HUES48 (cell line): ENCODE measurements around the gene INIP.

ENCODE experiments used
- H3K27ac ChIP-seq: one replicate; pipeline ENCODE4 v1.7.0; 2013; ENCODE audit warnings: low read depth, low read length, inconsistent platforms
- H3K27me3 ChIP-seq: 2 replicates; pipeline ENCODE4 v1.6.1; 2013; ENCODE audit warnings: mild to moderate bottlenecking, low read length; ENCODE audit not compliant: control insufficient read depth, insufficient read depth
- H3K36me3 ChIP-seq: 2 replicates; pipeline ENCODE4 v1.6.1; 2013; ENCODE audit warnings: low read length; ENCODE audit not compliant: control insufficient read depth, insufficient read depth
- H3K4me1 ChIP-seq: 2 replicates; pipeline ENCODE4 v1.6.1; 2013; ENCODE audit warnings: mild to moderate bottlenecking, low read length; ENCODE audit not compliant: control insufficient read depth, insufficient read depth
- H3K4me3 ChIP-seq: 2 replicates; pipeline ENCODE4 v1.5.1; 2013; ENCODE audit warnings: mild to moderate bottlenecking, low read depth, low read length
- H3K9ac ChIP-seq: 2 replicates; pipeline ENCODE4 v1.6.1; 2013; ENCODE audit warnings: mild to moderate bottlenecking, low read depth, low read length, moderate library complexity
- H3K9me3 ChIP-seq: 2 replicates; pipeline ENCODE4 v1.6.1; 2013; ENCODE audit warnings: low read length; ENCODE audit not compliant: control insufficient read depth, insufficient read depth

The INIP gene

DNA sequence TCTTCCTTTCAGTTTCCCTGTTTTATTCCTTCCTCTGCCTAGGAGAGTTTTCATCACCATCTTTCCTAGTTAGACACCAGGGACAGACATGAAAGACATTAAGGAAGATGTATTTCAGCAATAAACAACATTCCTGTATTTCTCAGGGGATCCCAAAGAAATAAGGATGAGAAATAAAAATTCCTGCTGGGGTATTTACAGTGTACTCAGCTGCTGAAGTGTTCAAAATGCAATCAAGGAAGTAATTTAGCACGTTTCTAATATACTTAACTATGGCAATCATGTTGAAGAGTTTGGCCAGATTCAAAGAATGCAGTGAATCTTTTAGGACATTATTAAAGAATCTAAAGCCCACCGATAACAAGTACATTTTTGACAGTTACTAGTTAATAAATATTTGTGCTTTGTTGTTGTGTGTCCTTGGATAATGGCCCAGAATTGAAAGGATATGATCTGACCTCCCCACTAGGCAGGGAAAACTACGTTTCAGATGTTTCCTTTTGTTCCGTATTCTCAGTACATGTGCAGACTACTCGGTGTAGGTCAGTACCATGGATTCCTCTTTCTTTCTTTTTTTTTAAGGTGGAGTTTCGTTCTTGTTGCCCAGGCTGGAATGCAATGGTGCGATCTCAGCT is 46.8 kb downstream of the INIP start:
- Histone ChIP-seq H3K9ac (no peak overlapping the region), H3K27me3 (no peaks in the 10 kb centered on the region), H3K4me3 (no peak overlapping the region), H3K27ac (no peak overlapping the region), H3K9me3 (no peaks in the 10 kb centered on the region), H3K4me1 (peaks cover 7% of the 10 kb centered on the region), H3K36me3 (no peaks in the 10 kb centered on the region)

DNA sequence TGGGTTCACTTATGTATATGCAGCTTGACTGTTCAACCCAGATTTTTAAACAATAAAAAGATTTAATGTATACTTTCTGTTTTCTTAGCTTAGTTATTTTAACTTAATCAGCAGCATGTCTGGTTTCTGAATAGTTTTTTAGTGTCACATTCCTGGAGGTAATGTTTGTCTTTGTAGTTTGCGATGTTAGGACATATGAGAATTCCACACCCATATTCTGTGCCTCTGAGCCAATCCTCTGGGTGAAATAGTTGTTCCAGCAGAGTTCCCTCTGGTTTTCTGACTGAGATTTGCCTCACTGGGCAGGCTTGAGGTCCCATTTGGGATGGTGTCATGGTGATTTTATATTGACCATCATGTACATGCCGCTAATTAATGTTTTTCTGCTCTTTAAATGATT is 48.6 kb downstream of the INIP start:
- H3K4me1 ChIP-seq, result peaks cover 7% of the 10 kb centered on the region
- no peaks in the 10 kb centered on the region for H3K27me3 ChIP-seq
- no peaks in the 10 kb centered on the region for H3K9me3 ChIP-seq
- no peak overlapping the region for H3K27ac ChIP-seq
- H3K4me3 ChIP-seq, result no peak overlapping the region
- no peak overlapping the region for H3K9ac ChIP-seq
- H3K36me3 ChIP-seq, result no peaks in the 10 kb centered on the region

DNA sequence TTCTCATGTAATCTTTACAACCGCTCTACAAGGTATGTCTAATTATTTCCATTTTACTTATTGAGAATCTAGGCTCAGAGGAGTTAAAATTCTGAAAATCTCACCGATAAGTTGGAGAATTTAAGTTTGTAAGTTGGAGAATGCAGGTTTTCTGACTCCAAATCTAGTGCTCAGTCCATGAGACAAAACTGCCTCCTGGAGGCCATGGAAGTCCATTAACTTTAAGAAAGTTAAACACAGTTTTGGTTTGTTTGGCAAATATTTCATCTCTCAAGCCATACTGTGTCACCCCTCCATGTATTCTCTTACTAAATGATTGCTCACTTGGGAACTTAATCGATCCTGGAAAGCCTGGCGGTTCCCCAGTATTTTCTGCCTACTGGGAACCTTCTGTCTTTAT is 52.6 kb downstream of the INIP start:
- Histone ChIP-seq H3K4me1 (peaks cover 7% of the 10 kb centered on the region), H3K36me3 (0 out of 2 replicates have a peak, but pooled peaks cover 2% of the 10 kb centered on the region), H3K9ac (no peak overlapping the region)

DNA sequence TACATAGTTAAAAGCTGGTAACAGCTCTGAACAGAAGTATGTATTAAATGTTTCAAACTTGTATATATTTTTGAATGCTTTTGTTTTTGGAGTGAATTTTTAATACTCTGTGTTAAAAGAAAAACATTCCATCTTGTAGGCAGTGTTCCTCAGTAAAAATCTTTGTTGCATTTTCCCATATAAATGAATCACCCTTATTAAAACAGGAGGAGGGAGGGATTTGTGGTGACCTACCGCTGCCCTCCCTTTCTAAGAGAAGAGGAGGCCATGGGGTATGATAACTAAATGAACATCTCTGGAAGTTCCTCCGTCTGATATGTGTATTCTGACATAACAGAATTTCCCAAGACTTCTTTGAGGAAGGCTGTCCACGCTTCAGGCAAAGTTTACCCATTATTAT is 53.4 kb downstream of the INIP start:
- H3K36me3 ChIP-seq, result peaks cover 5% of the 10 kb centered on the region
- no peak overlapping the region for H3K4me3 ChIP-seq
- H3K4me1 ChIP-seq, result peaks cover 7% of the 10 kb centered on the region
- H3K27me3 ChIP-seq, result no peaks in the 10 kb centered on the region
- no peak overlapping the region for H3K9ac ChIP-seq
- no peaks in the 10 kb centered on the region for H3K9me3 ChIP-seq
- no peak overlapping the region for H3K27ac ChIP-seq

More for the DNA sequence above, 52.6 kb downstream of the INIP start:
- H3K4me3 ChIP-seq, result no peak overlapping the region
- H3K9me3 ChIP-seq, result no peaks in the 10 kb centered on the region
- H3K27ac ChIP-seq, result no peak overlapping the region
- H3K27me3 ChIP-seq, result no peaks in the 10 kb centered on the region

DNA sequence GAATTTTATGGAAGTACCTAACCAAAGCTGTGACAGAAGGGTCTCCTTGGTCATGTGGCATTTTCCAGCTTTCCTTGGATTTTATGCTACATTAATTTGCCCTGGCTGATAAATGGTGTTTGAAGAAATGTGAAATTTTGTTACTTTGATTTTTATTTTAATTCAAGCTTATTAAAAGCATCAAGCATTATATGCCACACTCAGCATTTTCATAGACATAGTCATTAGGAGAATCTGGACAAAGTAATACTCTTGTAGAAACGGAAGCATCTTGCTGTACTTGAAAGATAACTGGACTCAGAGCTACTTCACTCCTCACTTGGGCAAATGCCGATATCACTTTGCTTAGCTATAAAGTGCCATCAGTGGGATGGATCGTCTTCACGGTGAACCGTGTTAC is 54.2 kb downstream of the INIP start:
- Histone ChIP-seq H3K4me1 (peaks cover 7% of the 10 kb centered on the region), H3K4me3 (no peak overlapping the region), H3K27ac (no peak overlapping the region), H3K9ac (no peak overlapping the region), H3K27me3 (no peaks in the 10 kb centered on the region), H3K36me3 (peaks cover 9% of the 10 kb centered on the region), H3K9me3 (no peaks in the 10 kb centered on the region)

DNA sequence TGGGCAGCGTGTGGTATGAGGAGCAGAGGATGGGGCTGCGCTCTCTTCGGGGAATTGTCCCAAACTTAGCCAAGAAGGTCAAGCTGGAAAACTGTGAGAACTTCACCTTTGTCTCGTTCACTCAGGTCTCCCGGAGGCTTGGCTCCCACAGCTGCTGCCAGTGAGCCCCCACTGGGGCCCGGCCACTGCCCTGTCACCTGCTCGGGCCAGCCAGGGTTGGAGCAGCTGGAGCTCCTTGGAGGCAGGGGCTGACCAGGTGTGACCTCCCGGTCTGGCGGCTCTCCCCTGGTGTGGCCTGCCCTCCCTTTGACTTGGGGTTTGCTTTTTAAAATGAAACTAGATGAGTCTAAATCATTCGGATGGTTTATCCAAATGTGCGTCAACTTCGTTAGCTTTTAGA is 58.0 kb downstream of the INIP start:
- Histone ChIP-seq H3K36me3 (peaks cover 9% of the 10 kb centered on the region), H3K9me3 (no peaks in the 10 kb centered on the region), H3K4me3 (no peak overlapping the region), H3K4me1 (peaks cover 10% of the 10 kb centered on the region), H3K27ac (no peak overlapping the region), H3K9ac (no peak overlapping the region), H3K27me3 (no peaks in the 10 kb centered on the region)

DNA sequence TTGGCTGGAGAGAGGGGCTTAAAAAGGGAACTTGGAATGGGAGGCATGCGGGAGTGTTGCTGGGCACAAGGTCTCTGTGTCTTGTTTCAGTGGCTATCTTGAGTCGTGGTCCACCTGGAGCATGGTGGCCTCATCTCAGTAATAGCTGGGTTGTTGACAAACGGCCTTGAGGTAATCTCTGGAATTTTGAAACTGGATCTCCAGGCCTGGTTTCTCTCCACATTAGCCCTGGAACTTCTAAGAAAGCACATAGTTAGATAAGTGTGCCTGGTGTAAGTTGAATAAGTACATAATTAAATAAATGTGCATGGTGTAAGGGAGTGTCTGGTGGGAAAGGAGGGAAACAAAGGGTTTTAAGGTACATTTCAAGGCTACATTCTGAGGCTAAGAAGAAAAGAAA is 62.2 kb downstream of the INIP start:
- no peaks in the 10 kb centered on the region for H3K9me3 ChIP-seq
- H3K9ac ChIP-seq, result peak overlapping the region; percentile 35; the same call in 1 of the 2 replicates
- no peaks in the 10 kb centered on the region for H3K27me3 ChIP-seq
- H3K27ac ChIP-seq, result no peak overlapping the region
- H3K4me1 ChIP-seq, result peaks cover 28% of the 10 kb centered on the region
- peaks cover 9% of the 10 kb centered on the region for H3K36me3 ChIP-seq
- H3K4me3 ChIP-seq, result no peak overlapping the region

DNA sequence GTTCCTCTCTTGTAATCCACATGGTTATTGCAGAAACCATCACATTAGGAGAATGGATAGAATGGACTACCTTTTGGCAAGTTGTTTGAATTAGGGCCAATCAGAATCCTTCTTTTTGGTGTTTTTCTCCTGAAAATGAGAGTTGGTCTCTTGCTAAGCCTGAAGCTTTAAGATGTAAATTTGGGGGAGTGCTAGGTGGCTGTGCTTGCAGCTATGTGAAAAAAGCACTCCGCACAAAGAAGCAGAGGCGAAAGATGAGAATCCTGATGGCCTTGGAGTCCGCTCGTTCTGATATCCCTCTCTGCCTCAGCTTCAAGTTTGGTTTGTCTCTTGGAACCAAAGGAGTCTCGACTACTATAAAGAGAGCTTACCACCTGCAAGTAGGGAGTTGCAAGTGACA is 63.6 kb downstream of the INIP start:
- no peak overlapping the region for H3K9ac ChIP-seq
- peak overlapping the region; percentile 22; the same call in 1 of the 2 replicates for H3K4me3 ChIP-seq
- peaks cover 28% of the 10 kb centered on the region for H3K4me1 ChIP-seq
- peaks cover 2% of the 10 kb centered on the region for H3K36me3 ChIP-seq
- H3K9me3 ChIP-seq, result no peaks in the 10 kb centered on the region
- no peaks in the 10 kb centered on the region for H3K27me3 ChIP-seq
- peak overlapping the region; percentile 83 for H3K27ac ChIP-seq

DNA sequence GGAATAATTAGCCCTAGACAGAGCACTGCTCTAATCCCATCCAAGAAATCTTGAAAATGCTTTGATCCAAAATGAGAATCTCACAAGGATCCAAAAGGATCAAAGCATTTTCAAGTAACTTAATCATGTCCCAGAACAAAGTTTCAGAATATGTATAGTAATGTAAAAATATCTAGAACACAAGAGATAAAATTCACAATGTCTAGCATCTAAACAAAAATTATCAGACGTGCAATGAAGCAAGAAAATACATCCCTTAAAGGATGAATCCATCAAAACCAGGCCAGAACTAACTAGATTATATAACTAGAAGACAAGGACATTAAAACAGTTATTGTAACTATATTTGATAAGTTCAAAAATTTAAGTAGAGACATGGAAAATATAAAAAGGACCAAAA is 69.3 kb downstream of the INIP start:
- Histone ChIP-seq H3K27ac (no peak overlapping the region), H3K9me3 (0 out of 2 replicates have a peak, but pooled peaks cover 3% of the 10 kb centered on the region), H3K4me3 (no peak overlapping the region), H3K4me1 (peaks cover 6% of the 10 kb centered on the region), H3K27me3 (no peaks in the 10 kb centered on the region), H3K36me3 (peaks cover 16% of the 10 kb centered on the region), H3K9ac (no peak overlapping the region)

DNA sequence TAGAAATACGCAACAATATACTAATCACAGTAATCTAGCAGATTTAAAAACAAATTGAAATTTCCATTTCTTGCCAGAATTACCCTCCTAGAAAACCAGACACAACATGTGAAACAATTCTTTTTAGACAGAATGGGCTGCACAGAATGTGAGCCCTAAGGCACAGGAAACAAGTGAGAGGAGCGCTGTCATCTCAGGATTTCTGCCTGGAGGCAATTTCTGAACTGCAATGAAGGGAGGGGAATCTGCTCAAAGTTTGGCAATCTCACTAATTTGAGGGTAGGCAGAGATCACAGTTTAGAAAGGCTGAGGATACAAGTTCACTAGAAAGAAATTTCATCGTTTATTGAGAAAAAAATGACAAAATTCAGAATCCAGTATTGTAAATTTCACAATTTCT is 70.3 kb downstream of the INIP start:
- peaks cover 16% of the 10 kb centered on the region for H3K36me3 ChIP-seq

DNA sequence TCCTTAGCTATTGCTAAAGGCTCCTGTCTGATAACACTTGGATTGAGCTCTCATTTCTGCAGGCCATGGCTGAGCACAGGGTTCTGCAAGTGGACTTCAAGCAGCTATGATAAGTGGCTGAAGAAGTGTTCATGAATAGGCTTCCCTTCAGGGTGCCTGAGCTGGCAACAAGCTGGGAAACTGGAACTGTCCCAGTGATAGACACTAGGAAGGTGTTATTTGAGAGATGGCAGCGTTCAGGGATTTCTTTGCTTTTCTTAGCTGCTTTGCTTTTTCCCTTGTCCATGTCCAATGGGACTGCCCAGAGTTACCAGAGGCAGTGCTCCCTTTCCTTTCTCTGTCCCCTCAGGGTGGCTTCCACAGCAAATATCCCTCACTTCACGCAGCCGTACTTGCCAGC is 75.8 kb downstream of the INIP start:
- peaks cover 9% of the 10 kb centered on the region; the same call in 1 of the 2 replicates for H3K36me3 ChIP-seq
- H3K4me1 ChIP-seq, result no peaks in the 10 kb centered on the region
- H3K9ac ChIP-seq, result no peak overlapping the region
- H3K9me3 ChIP-seq, result no peaks in the 10 kb centered on the region
- H3K27me3 ChIP-seq, result no peaks in the 10 kb centered on the region
- H3K4me3 ChIP-seq, result no peak overlapping the region
- H3K27ac ChIP-seq, result no peak overlapping the region

More for the DNA sequence above, 70.3 kb downstream of the INIP start:
- no peaks in the 10 kb centered on the region for H3K27me3 ChIP-seq
- 0 out of 2 replicates have a peak, but pooled peaks cover 3% of the 10 kb centered on the region for H3K9me3 ChIP-seq
- H3K4me3 ChIP-seq, result no peak overlapping the region
- H3K9ac ChIP-seq, result no peak overlapping the region
- no peak overlapping the region for H3K27ac ChIP-seq
- no peaks in the 10 kb centered on the region for H3K4me1 ChIP-seq
